ENCODE results near the gene OR5F1. TPM values are rescaled to one million over a fixed set of nuclear protein-coding genes. Genes with fewer than 3 reads are reported as not detected.

The OR5F1 gene
- total and polyA plus RNA-seq, 2 donors (not counting 3 experiments of a cell fraction or from before 2014, with no cell fraction given): not detected

DNA sequence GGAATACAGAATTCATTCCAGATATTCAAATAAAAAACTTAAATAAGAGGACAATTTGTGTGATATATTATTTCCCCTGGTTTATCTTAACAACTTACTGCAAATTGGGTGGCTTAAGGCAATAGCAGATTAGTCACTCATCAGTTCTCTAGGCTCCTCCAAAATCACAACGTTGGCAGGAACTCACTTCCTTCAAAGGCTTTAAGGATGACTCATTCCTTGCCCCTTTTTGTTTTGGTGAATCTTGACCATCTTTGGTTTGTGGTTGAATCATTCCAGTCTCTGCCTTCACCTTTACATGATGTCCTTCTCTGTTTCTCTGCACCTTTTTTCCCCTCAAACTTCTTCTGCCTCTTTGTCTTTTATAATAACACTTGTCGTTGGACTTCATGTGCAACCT, 28.0 kb downstream of the OR5F1 start:
- H3K9me3 ChIP-seq (replicated peaks; ENCODE audit: control insufficient read depth, insufficient read depth, low read length): peaks cover 2% of the 10 kb centered on the region
- FAIRE-seq (no peak), DNase-seq (ENCODE audit: low read depth, low spot score) (no peak)
- H3K4me1 ChIP-seq (ENCODE audit: control insufficient read depth, extremely low read depth, insufficient read depth, low read length): no peaks in the 10 kb centered on the region
- H2AFZ ChIP-seq (ENCODE audit: low read depth, low read length): no peak overlapping the region
- no peaks in the 10 kb centered on the region for H3K36me3 ChIP-seq (ENCODE audit: control insufficient read depth in 2 of 2, extremely low read depth in 1 of 2, insufficient read depth in 2 of 2, low read length in 2 of 2)
- H3K79me2 ChIP-seq (ENCODE audit: control insufficient read depth, insufficient read depth, low read length): no peaks in the 10 kb centered on the region
- no peaks in the 10 kb centered on the region for H3K9me1 ChIP-seq (replicated peaks; ENCODE audit: control insufficient read depth, extremely low read depth, insufficient read depth, low read length)
- TF ChIP-seq MAX (IDR thresholded peaks at IDR 0.05; ENCODE audit: insufficient read depth, insufficient read length) (no peak), JUN (IDR thresholded peaks at IDR 0.05; ENCODE audit: borderline replicate concordance, insufficient read depth, insufficient read length, low read depth) (peak; percentile 5)
- CTCF ChIA-PET: no interaction called here
- dilution Hi-C loops (cut with MboI; ENCODE audit: extremely low pct_ligation_motif_present, low sequenced_read_pairs): no loop called here
- no peak overlapping the region for H3K4me2 ChIP-seq (ENCODE audit: insufficient read depth, low read length)
- POLR2A ChIA-PET: no interaction called here
- H3K27ac ChIP-seq (ENCODE audit: insufficient read depth, low read depth, low read length): no peak overlapping the region
- intact Hi-C loops (cut with micrococcal nuclease): no loop called here
- H3K4me3 ChIP-seq (replicated peaks in 1 of 3; ENCODE audit: insufficient read depth in 1 of 3, low read depth in 1 of 3, low read length in 3 of 3): no peak overlapping the region
- no TSS peak for BruUV-seq (replicated peaks)
- H3K27me3 ChIP-seq (ENCODE audit: control insufficient read depth in 2 of 2, insufficient read depth in 2 of 2, low read length in 2 of 2): no peaks in the 10 kb centered on the region
- no peak overlapping the region for H3K9ac ChIP-seq (replicated peaks; ENCODE audit: extremely low read depth, insufficient read depth, low read length)
- H4K20me1 ChIP-seq (replicated peaks; ENCODE audit: control insufficient read depth, extremely low read depth, insufficient read depth, low read length): no peaks in the 10 kb centered on the region

GRCh38 chr11:55956521-55956920, 37.9 kb downstream of the OR5F1 start:
- DNase-seq (ENCODE audit: low read depth, low spot score) (no peak), FAIRE-seq (no peak)
- no TSS peak for BruUV-seq (replicated peaks)
- Histone ChIP-seq H3K9me1 (replicated peaks; ENCODE audit: control insufficient read depth, extremely low read depth, insufficient read depth, low read length) (no peaks in the 10 kb centered on the region), H3K27me3 (ENCODE audit: control insufficient read depth in 2 of 2, insufficient read depth in 2 of 2, low read length in 2 of 2) (no peaks in the 10 kb centered on the region), H3K4me2 (ENCODE audit: insufficient read depth, low read length) (no peak overlapping the region), H2AFZ (ENCODE audit: low read depth, low read length) (no peak overlapping the region), H4K20me1 (replicated peaks; ENCODE audit: control insufficient read depth, extremely low read depth, insufficient read depth, low read length) (no peaks in the 10 kb centered on the region), H3K4me1 (ENCODE audit: control insufficient read depth, extremely low read depth, insufficient read depth, low read length) (no peaks in the 10 kb centered on the region), H3K79me2 (ENCODE audit: control insufficient read depth, insufficient read depth, low read length) (no peaks in the 10 kb centered on the region), H3K4me3 (replicated peaks in 1 of 3; ENCODE audit: insufficient read depth in 1 of 3, low read depth in 1 of 3, low read length in 3 of 3) (no peak overlapping the region), H3K9me3 (replicated peaks; ENCODE audit: control insufficient read depth, insufficient read depth, low read length) (peaks cover 4% of the 10 kb centered on the region), H3K9ac (replicated peaks; ENCODE audit: extremely low read depth, insufficient read depth, low read length) (no peak overlapping the region), H3K27ac (ENCODE audit: insufficient read depth, low read depth, low read length) (no peak overlapping the region), H3K36me3 (ENCODE audit: control insufficient read depth in 2 of 2, extremely low read depth in 1 of 2, insufficient read depth in 2 of 2, low read length in 2 of 2) (no peaks in the 10 kb centered on the region)
- POLR2A ChIA-PET: no interaction called here
- dilution Hi-C loops (cut with MboI; ENCODE audit: extremely low pct_ligation_motif_present, low sequenced_read_pairs) (no loop called here), intact Hi-C loops (cut with micrococcal nuclease) (no loop called here)
- CTCF ChIA-PET: no interaction called here
- TF ChIP-seq GATA2 (IDR thresholded peaks at IDR 0.05; ENCODE audit: insufficient read depth, insufficient read length, low read depth, low read length) (no peak), JUN (IDR thresholded peaks at IDR 0.05; ENCODE audit: borderline replicate concordance, insufficient read depth, insufficient read length, low read depth) (no peak), CTCF (IDR thresholded peaks at IDR 0.05; ENCODE audit: extremely low read depth in 1 of 2, insufficient read depth in 1 of 2, low read depth in 1 of 2, low read length in 2 of 2) (no peak), FOS (IDR thresholded peaks at IDR 0.05; ENCODE audit: borderline replicate concordance, insufficient read depth, low read length) (no peak), POLR2A (IDR thresholded peaks at IDR 0.05; ENCODE audit: low read depth, low read length) (no peak)
